Activated T-cell treated with anti-CD3 and anti-CD28 coated beads for 1 hour (primary cell): ENCODE measurements around the gene STAT4.

Experiments used
- DNase-seq: peaks from one replicate; pipeline ENCODE4 v3.0.0-alpha.2; 2020; ENCODE audit warnings: low read depth

STAT4 gene, protein sequence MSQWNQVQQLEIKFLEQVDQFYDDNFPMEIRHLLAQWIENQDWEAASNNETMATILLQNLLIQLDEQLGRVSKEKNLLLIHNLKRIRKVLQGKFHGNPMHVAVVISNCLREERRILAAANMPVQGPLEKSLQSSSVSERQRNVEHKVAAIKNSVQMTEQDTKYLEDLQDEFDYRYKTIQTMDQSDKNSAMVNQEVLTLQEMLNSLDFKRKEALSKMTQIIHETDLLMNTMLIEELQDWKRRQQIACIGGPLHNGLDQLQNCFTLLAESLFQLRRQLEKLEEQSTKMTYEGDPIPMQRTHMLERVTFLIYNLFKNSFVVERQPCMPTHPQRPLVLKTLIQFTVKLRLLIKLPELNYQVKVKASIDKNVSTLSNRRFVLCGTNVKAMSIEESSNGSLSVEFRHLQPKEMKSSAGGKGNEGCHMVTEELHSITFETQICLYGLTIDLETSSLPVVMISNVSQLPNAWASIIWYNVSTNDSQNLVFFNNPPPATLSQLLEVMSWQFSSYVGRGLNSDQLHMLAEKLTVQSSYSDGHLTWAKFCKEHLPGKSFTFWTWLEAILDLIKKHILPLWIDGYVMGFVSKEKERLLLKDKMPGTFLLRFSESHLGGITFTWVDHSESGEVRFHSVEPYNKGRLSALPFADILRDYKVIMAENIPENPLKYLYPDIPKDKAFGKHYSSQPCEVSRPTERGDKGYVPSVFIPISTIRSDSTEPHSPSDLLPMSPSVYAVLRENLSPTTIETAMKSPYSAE

DNA sequence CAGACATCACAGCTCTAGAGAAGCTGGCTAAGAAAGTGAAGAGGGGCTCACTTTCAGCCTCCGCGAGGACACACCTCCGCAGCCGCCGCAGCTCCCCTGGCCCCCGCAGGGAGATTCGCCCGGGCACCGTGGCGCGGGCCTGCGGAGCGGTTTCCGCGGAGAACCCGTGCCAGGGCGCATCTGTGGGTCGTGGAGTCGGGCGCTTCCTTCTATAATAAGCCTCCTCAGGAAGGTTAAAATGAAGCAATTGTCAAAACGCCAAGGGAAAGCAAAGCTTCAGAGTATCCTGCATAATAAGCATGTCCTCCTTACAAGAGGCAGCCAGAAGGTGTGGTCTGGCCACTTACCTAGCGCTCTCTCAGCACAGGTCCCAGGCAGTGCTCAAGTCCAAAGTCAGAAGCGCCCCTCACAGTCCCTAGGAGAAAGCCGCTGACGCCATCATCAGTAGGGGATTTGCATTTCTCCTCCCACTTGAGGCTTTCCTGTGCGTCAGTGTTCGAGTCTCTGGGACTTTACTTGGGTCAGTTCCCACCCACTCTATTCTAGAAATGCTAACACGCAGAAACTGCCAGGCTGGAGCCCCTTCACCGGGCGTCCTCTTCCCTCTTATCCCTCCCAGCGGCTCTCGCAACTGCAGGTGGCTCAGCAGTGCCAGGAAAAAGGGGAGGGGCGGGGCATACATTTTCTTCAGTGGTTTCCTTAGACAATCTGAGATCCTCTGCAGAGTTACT lies at the start of gene STAT4:
TSS of gene STAT4 (minus strand) at position 395 of the 731 bp plus-strand sequence. CDS start 2,791 bp downstream, outside the sequence.
- DNase-seq: peak; percentile 60

DNA sequence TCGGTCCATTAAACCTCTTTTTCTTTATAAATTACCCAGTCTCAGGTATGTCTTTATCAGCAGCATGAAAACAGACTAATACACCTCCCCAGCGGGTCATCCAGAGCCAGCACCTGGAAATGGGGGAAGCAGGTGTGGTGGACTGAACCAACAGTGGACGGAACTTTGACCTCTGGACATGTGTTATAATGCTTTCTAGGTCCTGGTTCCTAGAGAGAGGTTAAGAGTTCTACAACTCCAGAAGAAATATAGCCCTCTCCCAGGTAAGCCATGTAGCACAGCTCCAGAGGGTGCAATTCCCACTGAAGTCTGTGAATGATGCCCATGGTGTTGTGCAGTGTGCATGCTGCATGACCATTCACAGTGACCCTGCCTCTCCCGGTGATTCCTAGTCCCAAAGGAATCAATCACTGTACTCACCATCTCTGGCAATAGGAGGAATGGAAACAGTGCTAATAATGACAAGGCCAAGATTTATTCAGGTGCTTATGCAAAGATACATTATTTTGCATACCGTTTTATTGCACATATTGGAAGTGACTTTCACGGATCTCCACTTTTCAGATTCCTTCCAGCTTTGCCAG lies 49.2 kb upstream of the STAT4 start:
- no peak for DNase-seq

DNA sequence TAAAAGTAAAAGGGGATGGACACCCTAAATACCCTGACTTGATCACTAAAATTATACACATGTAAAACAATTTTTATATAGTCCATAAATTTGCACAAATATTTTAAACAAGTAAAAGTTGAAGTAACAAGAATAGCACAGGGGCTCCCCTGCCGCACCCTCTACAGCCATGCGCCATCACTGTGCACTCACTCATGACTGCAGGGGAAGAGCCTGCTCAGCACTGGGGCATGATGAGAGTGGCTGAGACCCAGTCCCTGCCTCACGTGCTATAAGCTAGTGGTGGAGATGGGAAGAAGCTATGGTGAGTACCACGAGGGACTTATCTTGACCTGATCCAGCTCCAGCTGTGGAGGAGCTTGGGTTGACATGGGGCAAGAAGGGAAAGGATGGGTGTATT lies 47.5 kb upstream of the STAT4 start:
- no peak for DNase-seq

DNA sequence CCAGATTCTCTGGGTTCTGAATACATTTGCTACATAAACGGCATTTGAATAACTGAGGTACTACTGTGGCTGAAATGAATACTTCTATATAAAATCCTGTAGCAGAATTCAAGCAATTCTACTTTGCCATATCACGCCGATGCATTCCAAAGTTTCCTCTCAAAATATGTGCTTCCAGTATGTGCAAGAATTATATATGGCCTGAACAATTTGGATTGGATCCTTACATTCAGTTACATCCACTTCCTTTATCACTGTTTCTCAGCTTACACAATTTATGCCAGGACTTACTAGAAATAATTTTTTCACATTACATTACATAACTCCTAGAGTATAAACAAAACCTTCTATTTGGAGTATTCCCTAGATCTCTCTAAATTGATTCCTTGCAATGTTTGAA lies 46.3 kb upstream of the STAT4 start:
- no peak for DNase-seq

DNA sequence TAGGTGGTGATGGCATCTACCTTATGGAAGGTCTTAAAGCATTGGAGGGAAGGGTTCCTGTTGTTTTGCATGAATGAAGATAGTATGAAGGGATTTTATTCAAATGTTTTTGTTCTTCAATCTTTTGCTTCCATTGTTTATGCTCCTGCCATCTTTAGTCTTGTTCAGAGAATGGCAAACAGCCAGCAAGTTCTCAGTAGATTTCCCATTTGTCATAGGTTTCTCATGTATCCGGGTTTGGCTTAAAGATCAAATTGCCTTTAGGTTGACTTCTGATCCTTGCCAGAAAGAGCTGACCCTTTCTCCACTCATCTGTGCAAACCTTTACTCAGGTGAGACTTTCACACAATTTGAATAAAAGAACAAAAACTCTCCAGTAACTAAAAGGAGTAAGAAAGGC lies 44.2 kb upstream of the STAT4 start:
- no peak for DNase-seq

DNA sequence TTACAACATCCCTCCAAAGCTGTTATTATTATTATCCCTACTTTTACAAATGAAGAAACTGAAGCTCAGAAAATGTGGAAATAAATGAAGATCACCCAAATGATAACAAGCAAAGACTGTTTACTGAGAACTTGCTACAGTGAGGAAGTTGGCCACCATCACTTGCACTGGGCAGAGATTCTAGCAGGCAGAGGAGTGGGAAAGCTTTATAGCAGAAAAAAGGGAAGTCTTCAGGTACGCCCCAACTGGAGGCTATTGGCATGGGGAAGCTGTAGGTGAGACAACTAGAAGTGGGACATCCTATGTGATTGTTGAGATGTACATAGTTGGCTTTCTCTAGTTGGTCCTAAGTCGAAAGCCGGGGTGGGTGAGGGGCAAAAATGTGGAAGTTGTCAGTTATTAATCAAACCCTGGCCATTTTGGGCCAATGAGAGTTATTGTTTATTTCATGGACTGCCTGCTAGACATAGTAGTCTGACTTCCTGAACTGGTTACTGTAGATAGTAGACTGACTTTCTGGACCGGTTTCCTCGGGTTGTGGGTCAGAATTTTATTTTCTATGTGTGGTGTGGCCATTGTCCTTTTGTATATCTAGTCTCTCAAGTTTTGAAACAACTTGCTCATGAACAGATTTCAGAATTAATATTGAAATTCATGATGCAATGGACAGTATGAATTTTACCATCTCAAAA lies 40.2 kb upstream of the STAT4 start:
- no peak for DNase-seq

DNA sequence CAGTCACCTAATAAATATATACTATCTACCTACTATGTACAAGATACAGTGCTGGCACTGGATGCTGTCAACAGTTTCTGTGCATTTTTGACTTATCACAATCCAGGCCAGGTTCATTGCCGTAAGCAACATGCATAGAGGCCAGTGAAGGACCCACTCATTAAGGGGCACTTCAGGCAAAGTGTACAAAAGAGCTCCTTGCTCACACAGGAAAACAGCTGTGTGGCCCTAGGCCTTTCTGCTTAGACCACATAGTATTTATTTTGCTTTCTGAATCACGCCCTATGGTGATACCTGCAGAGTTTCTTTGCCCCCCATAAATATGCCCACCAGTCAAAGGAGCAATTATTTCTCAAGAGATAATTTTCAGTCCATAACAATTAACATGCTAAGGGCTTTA lies 39.6 kb upstream of the STAT4 start:
- DNase-seq: no peak

DNA sequence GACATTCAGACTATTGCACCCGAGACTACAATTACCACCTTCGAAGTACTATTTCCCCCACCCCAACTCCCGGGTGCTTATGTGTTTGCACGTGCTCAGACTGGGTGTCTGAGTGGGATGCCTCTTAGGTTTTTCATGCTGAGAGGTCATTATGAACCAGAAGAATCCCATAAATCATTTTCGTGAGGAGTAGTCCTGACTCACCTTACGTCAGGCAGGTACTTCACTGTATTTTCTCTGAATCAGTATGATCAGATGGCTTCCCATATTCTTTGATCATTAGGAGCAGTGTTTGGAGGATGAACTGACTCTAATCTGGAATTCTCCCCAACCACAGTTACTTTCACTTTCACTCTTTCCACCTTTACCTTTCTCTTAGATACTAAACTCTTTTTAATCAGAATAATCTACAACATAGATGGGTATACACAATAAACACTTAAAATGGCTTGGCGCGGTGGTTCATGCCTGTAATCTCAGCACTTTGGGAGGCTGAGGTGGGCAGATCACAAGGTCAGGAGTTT lies 38.4 kb upstream of the STAT4 start:
- no peak for DNase-seq

DNA sequence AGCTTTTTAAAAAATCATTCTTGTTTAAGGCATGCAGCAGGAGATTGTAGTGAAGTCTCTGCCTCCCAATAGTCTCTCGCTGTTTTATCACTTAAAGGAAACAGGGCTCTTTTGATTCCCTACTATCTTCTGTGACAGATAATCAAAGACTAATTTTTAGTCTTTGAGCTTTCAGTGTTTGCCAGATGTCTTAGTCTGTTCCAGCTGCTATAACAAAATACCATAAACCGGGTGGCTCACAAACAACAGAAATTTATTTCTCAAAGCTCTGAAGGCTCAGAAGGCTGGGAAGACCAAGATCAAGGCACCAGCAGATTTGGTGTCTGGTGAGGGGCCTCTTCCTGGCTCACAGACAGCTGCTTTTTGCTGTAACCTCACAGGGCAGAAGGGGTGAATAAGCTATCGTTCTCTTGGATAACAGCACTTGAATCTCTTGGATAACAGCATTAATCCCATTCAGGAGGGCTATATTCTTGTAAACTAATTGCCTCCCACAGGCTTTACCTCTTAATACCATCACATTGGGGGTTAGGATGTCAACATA lies 37.8 kb upstream of the STAT4 start:
- no peak for DNase-seq

DNA sequence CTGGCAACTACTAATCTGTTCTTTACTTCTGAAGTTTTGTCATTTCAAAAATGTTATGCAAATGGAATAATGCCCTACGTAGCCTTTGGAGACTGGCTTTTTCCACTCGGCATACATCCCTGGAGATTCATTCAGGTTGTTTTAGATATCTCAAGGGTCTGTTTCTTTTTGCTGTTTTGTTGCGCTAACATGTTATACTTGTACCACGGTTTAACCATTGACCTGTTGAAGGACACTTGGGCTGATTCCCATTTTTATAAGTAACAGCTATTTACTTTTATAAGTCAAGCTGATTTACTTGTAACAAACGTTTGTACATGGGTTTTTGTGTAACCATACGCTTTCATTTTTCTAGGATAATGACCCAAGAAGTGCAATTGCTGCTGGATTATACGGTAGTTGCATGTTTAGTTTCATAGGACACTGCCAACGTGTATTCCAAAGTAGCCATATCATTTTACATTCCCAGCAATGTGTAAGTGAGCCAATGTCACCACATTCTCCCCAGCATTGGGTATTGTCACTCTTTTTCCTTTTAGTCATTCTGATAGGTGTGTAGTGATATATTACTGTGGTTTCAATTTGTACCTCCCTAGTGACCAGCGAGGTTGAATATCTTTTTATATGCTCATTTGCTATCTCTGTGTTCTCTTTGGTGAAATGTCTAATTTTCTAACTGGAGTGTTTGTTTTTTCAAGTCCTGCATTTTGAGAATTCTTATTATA lies 36.5 kb upstream of the STAT4 start:
- no peak for DNase-seq

DNA sequence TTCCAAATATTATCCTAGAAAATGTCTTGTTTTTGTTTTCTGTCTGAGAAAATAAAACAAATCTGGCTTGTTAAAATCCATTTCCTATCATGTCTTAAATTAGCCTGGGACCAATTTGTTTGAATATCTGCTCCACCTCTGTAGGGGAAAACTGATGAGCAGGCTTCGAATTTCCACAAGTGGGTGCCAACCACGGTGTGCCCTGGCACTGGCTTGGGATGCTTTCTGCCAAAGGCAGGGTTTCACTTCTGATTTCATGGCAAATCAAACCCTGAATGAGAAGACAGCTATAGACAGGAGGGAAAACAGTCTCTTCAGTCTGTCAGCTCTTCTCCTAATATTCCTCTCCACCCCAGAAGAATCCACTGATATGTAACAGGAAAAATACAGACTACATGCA lies 33.7 kb upstream of the STAT4 start:
- DNase-seq: no peak

DNA sequence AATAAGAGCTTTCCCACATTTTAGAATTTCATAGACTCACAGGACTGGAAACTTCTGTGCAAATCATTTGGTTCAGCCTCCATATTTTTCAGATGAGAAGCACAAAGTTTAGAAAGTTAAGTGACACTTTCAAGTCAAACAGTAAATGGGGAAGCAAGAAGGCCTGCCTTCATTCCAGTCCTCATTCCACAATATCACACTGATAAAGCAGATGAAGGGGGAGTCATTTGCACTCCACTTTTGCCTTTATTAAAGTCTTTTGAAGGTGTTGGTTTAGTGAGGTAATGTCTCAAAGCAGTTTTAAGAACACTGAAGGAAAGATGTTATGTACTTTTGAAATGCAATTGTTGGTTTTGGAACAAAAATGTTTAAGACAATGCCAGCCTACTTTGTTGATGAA lies 32.7 kb upstream of the STAT4 start:
- DNase-seq: no peak

DNA sequence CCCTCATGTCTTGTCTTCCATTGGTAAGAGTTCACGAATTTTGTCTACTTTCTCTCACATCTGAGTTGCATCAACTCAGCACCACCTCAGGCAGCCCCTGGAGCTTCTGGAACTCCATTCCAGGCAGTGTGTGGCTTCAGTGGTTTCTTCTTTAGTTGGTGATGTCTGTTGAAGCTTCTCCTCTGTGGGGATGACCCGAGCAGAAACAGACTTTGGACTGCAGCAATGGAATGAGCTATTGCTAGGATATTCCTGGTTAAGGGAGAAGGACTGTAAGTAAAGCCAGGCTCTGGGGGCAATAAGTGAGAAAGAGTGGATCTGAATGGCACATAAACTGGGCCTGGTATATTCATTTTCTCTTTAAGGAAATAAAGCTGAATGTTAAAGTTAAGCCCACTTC lies 32.3 kb upstream of the STAT4 start:
- DNase-seq: no peak

DNA sequence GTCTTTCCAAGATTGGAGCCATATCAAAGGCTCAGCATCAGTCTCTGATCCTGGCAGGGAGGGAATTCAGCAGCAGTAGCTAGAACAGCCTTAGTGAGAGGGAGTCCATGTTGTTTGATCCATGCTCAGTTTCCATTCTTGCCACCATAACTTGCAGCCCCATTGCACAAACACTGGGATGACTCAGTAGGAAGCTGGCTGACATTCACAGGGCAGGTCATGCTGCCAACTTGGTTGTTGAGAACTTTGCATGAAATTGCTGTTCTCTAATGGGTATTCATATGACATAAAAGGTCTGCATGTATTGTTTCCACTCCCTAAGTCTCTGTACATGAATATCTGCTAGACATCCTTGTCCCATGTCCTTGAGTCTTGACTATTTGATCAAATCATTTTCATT lies 29.9 kb upstream of the STAT4 start:
- DNase-seq: no peak

DNA sequence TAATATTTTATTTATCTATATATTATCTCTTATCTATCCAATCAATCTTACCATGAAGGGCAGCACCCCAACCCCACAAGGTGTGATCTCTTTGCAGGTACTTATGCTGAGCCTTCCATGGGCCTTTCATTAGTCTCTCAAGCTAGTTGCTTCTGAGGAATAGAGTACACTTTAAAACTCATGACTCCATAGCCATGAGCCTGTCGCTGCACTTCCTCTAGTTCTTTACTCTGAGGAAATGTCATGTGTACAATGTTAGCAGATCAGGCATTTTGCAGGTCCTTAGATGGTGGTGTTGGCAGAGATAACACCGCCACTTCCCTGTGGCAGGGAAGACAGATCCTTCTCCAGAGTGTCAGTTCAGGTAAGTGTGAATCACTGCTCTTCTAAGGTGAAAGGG lies 29.5 kb upstream of the STAT4 start:
- no peak for DNase-seq

DNA sequence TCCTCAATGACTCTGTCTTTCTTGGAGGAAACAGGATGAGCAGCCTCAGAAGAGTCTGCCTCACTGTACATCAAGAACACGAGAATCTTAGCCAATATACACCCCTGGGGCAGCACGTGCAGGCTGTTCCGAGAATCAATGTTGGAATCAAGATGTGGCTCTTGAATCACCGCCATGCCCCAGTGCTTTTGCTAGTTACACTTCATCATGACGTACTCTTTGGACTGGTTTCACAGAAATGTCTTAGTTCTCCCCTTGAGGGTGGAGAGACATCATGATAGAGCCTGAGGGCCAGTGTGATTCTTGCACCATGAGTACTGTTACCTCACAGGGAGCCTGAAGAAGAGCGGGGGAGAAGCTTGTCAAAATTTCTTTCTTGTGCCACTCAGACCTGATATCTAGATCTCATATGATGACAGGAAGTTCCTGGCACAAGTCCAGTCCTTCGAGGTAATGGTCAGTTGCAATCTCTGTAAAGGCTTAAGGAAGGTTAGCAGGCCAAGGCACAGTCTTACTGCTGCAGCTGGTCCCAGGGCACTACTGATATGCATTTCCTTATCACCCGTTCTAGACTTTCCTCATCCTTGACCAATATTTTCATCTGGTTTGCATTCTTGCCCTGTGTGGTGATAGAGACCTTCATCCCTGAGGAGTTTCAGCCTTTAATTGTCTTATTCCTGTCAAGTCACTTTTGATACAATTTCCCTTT lies 28.2 kb upstream of the STAT4 start:
- DNase-seq: no peak

DNA sequence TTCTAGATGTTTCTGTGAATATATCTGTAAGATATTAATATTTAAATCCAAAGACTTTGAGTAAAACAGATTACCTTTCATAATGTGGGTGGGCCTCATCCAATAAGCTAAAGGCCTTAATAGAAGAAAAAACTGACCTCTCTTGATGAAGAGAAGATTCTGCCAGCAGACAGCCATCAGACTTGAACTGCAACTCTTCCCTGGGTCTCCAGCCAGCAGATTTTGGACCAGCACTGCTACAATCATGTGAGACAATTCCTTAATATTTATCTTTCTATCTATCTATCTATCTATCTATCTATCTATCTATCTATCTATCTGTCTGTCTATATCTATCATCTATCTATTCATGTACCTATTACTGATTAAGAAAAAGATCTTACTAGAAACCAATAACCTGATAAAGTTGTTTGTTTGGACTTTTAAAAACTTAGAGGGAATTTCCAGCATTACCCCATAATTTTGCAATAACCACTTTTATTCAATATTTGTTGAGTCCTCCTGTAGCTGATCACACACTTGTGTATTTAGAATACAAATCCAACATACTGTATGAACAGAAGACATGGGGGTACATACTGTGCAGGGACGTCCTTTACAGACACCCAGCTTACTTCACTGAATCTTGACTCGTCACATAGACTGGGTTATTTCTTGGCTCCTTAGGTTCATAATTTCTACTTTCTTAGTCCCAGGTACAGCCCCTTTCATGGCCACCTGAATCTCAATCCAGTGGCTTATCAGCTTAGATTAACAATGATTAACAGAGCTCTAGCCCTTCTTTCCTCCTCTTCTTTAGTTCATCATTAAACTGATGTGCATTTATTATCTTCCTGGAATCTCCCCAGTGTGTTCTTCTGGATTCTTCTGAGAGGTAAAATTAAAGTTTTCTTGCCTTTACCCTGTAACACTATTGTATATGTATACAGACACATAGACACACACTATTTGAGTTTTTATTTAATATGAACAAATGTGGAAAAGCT lies 27.2 kb upstream of the STAT4 start:
- DNase-seq: no peak

DNA sequence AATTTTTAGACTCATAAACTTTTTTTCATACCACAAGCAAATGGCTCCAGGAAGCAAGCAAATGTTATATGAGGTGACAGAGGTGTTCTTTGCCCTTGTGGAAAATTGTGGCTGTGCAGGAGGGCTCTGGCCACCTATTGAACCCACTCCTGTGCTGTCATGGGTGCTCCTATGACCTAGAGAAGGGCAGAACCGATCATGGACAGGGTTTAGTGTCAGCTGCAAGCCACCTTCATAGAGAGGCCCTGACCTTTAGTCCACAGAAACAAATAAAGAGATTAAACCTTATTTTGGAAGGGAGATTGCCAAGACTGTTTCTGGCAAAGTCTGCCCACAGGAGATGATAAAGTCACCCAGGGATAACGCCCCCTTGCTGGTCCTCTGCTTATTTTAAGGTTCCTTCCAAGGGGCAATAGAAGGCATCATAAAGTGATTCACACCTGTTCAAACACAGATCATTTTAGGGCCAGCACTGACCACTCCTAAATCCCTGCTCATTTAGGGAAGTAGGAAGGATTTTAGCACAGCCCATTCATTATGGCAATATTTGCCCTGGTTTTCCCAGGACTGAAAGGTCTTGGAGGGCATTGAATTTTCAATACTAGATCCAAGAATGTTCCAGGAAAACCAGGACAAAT lies 26.1 kb upstream of the STAT4 start:
- DNase-seq: no peak
